ENCODE data around the gene ADGRL2.
"Not testable (repeated sequence)": the region's sequence is repeated elsewhere in the genome, so short reads cannot be mapped to it uniquely, and the experiment has no call there.

ADGRL2 gene

GRCh38 chr1:81848880-81849682 is 48.3 kb downstream of the ADGRL2 start:
- DNase-seq (ENCODE audit: low read depth) = no peak

GRCh38 chr1:81850031-81850430 is 49.3 kb downstream of the ADGRL2 start:
- no peak for DNase-seq (ENCODE audit: low read depth)

- DNase-seq (ENCODE audit: low read depth) = no peak
These were observed 49.8 kb downstream of the ADGRL2 start for GRCh38 chr1:81850495-81850894.

- DNase-seq (ENCODE audit: low read depth) = no peak
These were observed 50.5 kb downstream of the ADGRL2 start for GRCh38 chr1:81851217-81851616.

- DNase-seq (ENCODE audit: low read depth) = no peak
These were observed 52.2 kb downstream of the ADGRL2 start for GRCh38 chr1:81852961-81853360.

- DNase-seq (ENCODE audit: low read depth) = no peak
These were observed 66.5 kb downstream of the ADGRL2 start for GRCh38 chr1:81867235-81867634.

GRCh38 chr1:81869307-81869706 is 68.6 kb downstream of the ADGRL2 start:
- DNase-seq (ENCODE audit: low read depth) = no peak

- DNase-seq (ENCODE audit: low read depth) = not testable (repeated sequence)
These were observed 70.4 kb downstream of the ADGRL2 start for GRCh38 chr1:81871091-81871490.

GRCh38 chr1:81873946-81874345 is 73.2 kb downstream of the ADGRL2 start:
- no peak for DNase-seq (ENCODE audit: low read depth)

GRCh38 chr1:81874461-81874860 is 73.7 kb downstream of the ADGRL2 start:
- no peak for DNase-seq (ENCODE audit: low read depth)

GRCh38 chr1:81874940-81875339 is 74.2 kb downstream of the ADGRL2 start:
- no peak for DNase-seq (ENCODE audit: low read depth)

GRCh38 chr1:81876901-81877733 is 76.4 kb downstream of the ADGRL2 start:
- DNase-seq (ENCODE audit: low read depth) = no peak

GRCh38 chr1:81877940-81878339 is 77.2 kb downstream of the ADGRL2 start:
- DNase-seq (ENCODE audit: low read depth) = no peak

- DNase-seq (ENCODE audit: low read depth) = no peak
These were observed 77.8 kb downstream of the ADGRL2 start for GRCh38 chr1:81878538-81878937.

- DNase-seq (ENCODE audit: low read depth) = no peak
These were observed 80.0 kb downstream of the ADGRL2 start for GRCh38 chr1:81880781-81881180.

- DNase-seq (ENCODE audit: low read depth) = no peak
These were observed 84.6 kb downstream of the ADGRL2 start for GRCh38 chr1:81885291-81885690.

GRCh38 chr1:81886292-81886691 is 85.6 kb downstream of the ADGRL2 start:
- DNase-seq (ENCODE audit: low read depth) = not testable (repeated sequence)

- DNase-seq (ENCODE audit: low read depth) = no peak
These were observed 86.8 kb downstream of the ADGRL2 start for GRCh38 chr1:81887421-81888144.

- no peak for DNase-seq (ENCODE audit: low read depth)
These were observed 88.4 kb downstream of the ADGRL2 start for GRCh38 chr1:81889166-81889565.

GRCh38 chr1:81894867-81895266 is 94.1 kb downstream of the ADGRL2 start:
- no peak for DNase-seq (ENCODE audit: low read depth)

GRCh38 chr1:81899214-81899821 is 98.6 kb downstream of the ADGRL2 start:
- DNase-seq (ENCODE audit: low read depth) = no peak

- no peak for DNase-seq (ENCODE audit: low read depth)
These were observed 106.8 kb downstream of the ADGRL2 start for GRCh38 chr1:81907575-81907974.

Data from stimulated activated CD8-positive, alpha-beta memory T cell treated with anti-CD3 and anti-CD28 coated beads, Interleukin-12 subunit alpha, Interleukin-12 subunit beta, amount 100 ng/mL, for 1 hour (primary cell).